Subcutaneous adipose tissue (tissue), 4 donors: ENCODE results near the gene PGRMC2. TPM values are rescaled to one million over a fixed set of nuclear protein-coding genes. Genes with fewer than 3 reads are reported as not detected.

Experiments
- CTCF ChIP-seq: fragments of 450-650 bp; IDR thresholded peaks from one replicate; pipeline ENCODE4 v1.5.1; 2016; ENCODE audit warnings: low read depth, mild to moderate bottlenecking, control low read depth, antibody characterized with exemption, moderate library complexity
- total RNA-seq, 4 donors: library from RNA; depleted of rRNA; stranded (reverse); fragments of >200 nt; gene quantifications; one replicate each; pipeline ENCODE4 v1.1.0, GENCODE V29; 2016

The PGRMC2 gene
- total RNA-seq, 4 donors from 2014 or later, result 59.7 to 106 (median 67.9) TPM

- TF ChIP-seq CTCF, result no peak
Measured at GRCh38 chr4:128289523-128290158, 2.0 kb upstream of the PGRMC2 start.

- TF ChIP-seq CTCF, result no peak
Measured at GRCh38 chr4:128288689-128289106, 1.1 kb upstream of the PGRMC2 start.

GRCh38 chr4:128287871-128288688 is 467 bp upstream of the PGRMC2 start:
- TF ChIP-seq CTCF, result no peak

GRCh38 chr4:128286474-128287058 is 1.0 kb downstream of the PGRMC2 start:
- TF ChIP-seq CTCF, result no peak

- TF ChIP-seq CTCF, result no peak
Measured at GRCh38 chr4:128285085-128285997, 2.3 kb downstream of the PGRMC2 start.

- TF ChIP-seq CTCF, result no peak
Measured at GRCh38 chr4:128284317-128284716, 3.3 kb downstream of the PGRMC2 start.
